Activated CD4-positive, alpha-beta T cell treated with anti-CD3 and anti-CD28 coated beads, Interleukin-2, amount 50 U/mL, for 1 hour (primary cell): Measurements from ENCODE around the gene CLIC3.

Experiments used
- DNase-seq: peaks from one replicate; pipeline ENCODE4 v3.0.0-alpha.2; 2020

The CLIC3 gene

GRCh38 chr9:136997830-136998234, 1.5 kb upstream of the CLIC3 start:
- peak; percentile 26 for DNase-seq

- DNase-seq: no peak
Observed at GRCh38 chr9:136997371-136997770, 1.0 kb upstream of the CLIC3 start.

- DNase-seq: no peak
Observed at GRCh38 chr9:136995772-136996311, 526 bp downstream of the CLIC3 start.

GRCh38 chr9:136995362-136995761, 1.0 kb downstream of the CLIC3 start:
- no peak for DNase-seq

GRCh38 chr9:136994888-136995230, 1.5 kb downstream of the CLIC3 start:
- no peak for DNase-seq

GRCh38 chr9:136994180-136994887, 2.0 kb downstream of the CLIC3 start:
- DNase-seq: no peak

GRCh38 chr9:136992819-136993369, 3.5 kb downstream of the CLIC3 start:
- DNase-seq: no peak

- DNase-seq: peak; percentile 93
Observed at GRCh38 chr9:136991993-136992818, 4.2 kb downstream of the CLIC3 start, which contains the start of gene PAXX. PAXX (plus strand) TSS chr9:136992422; CDS start chr9:136992444, 22 bp downstream.

GRCh38 chr9:136990242-136990911, 6.0 kb downstream of the CLIC3 start:
- no peak for DNase-seq

- DNase-seq: no peak
Observed at GRCh38 chr9:136988872-136989271, 7.5 kb downstream of the CLIC3 start.

- DNase-seq: no peak
Observed at GRCh38 chr9:136985853-136986252, 10.5 kb downstream of the CLIC3 start.

GRCh38 chr9:136985027-136985602, 11.3 kb downstream of the CLIC3 start:
- DNase-seq: no peak

GRCh38 chr9:136984464-136985026, 11.8 kb downstream of the CLIC3 start:
- DNase-seq: no peak

GRCh38 chr9:136983656-136984314, 12.6 kb downstream of the CLIC3 start:
- DNase-seq: no peak

GRCh38 chr9:136983167-136983566, 13.2 kb downstream of the CLIC3 start:
- no peak for DNase-seq

GRCh38 chr9:136982232-136983051, 13.9 kb downstream of the CLIC3 start, which contains the start of gene LCNL1:
LCNL1 (plus strand) TSS chr9:136982993; CDS start chr9:136983587, 594 bp downstream.
- DNase-seq: no peak

- DNase-seq: no peak
Observed at GRCh38 chr9:136981588-136982231, 14.7 kb downstream of the CLIC3 start.

GRCh38 chr9:136980669-136981478, 15.5 kb downstream of the CLIC3 start:
- no peak for DNase-seq
